Measurements from ENCODE around the gene ARL4A.
A peak's percentile ranks its signal among the peaks of the same experiment; 100 is the strongest.
"Not testable (repeated sequence)": the region's sequence is repeated elsewhere in the genome, so short reads cannot be mapped to it uniquely, and the experiment has no call there.

ARL4A gene

GRCh38 chr7:12686234-12686890, 1.1 kb upstream of the ARL4A start:
- H3K27ac ChIP-seq (ENCODE audit: low read depth, low read length), result peak overlapping the region; percentile 93
- peak overlapping the region; percentile 73 to 93 for H3K4me3 ChIP-seq (ENCODE audit: low read depth in 1 of 2, low read length in 2 of 2)
- peak overlapping the region; percentile 77 to 82 for H3K9ac ChIP-seq (ENCODE audit: low read depth in 1 of 2, low read length in 2 of 2)
- H3K4me1 ChIP-seq (ENCODE audit: control insufficient read depth in 1 of 2, insufficient read depth in 2 of 2, low read length in 2 of 2), result peaks cover 4 to 8% of the 10 kb centered on the region in 2 donors
- H3K36me3 ChIP-seq (ENCODE audit: control insufficient read depth in 1 of 2, insufficient read depth in 2 of 2, low read length in 2 of 2), result no peaks in the 10 kb centered on the region
- no peaks in the 10 kb centered on the region for H3K27me3 ChIP-seq (ENCODE audit: control insufficient read depth in 1 of 2, insufficient read depth in 2 of 2, low read length in 2 of 2)
- H3K9me3 ChIP-seq (ENCODE audit: control insufficient read depth in 1 of 2, low read length in 2 of 2), result no peaks in the 10 kb centered on the region

GRCh38 chr7:12687718-12688171, 312 bp downstream of the ARL4A start:
- H3K4me1 ChIP-seq (ENCODE audit: control insufficient read depth in 1 of 2, insufficient read depth in 2 of 2, low read length in 2 of 2), result peaks cover 4 to 8% of the 10 kb centered on the region in 2 donors
- H3K9me3 ChIP-seq (ENCODE audit: control insufficient read depth in 1 of 2, low read length in 2 of 2), result no peaks in the 10 kb centered on the region
- H3K27me3 ChIP-seq (ENCODE audit: control insufficient read depth in 1 of 2, insufficient read depth in 2 of 2, low read length in 2 of 2), result no peaks in the 10 kb centered on the region
- H3K4me3 ChIP-seq (ENCODE audit: low read depth in 1 of 2, low read length in 2 of 2), result peak overlapping the region; percentile 73 to 93
- H3K9ac ChIP-seq (ENCODE audit: low read depth in 1 of 2, low read length in 2 of 2), result peak overlapping the region; percentile 63 to 94
- H3K36me3 ChIP-seq (ENCODE audit: control insufficient read depth in 1 of 2, insufficient read depth in 2 of 2, low read length in 2 of 2), result no peaks in the 10 kb centered on the region
- peak overlapping the region; percentile 23 for H3K27ac ChIP-seq (ENCODE audit: low read depth, low read length)

GRCh38 chr7:12688485-12689170, 1.2 kb downstream of the ARL4A start:
- H3K27ac ChIP-seq (ENCODE audit: low read depth, low read length); H3K27me3 ChIP-seq (ENCODE audit: control insufficient read depth in 1 of 2, insufficient read depth in 2 of 2, low read length in 2 of 2); H3K9me3 ChIP-seq (ENCODE audit: control insufficient read depth in 1 of 2, low read length in 2 of 2); H3K36me3 ChIP-seq (ENCODE audit: control insufficient read depth in 1 of 2, insufficient read depth in 2 of 2, low read length in 2 of 2); H3K4me1 ChIP-seq (ENCODE audit: control insufficient read depth in 1 of 2, insufficient read depth in 2 of 2, low read length in 2 of 2): not testable (repeated sequence)
- Histone ChIP-seq H3K4me3 (ENCODE audit: low read depth in 1 of 2, low read length in 2 of 2) (peak overlapping the region; percentile 66 to 93), H3K9ac (ENCODE audit: low read depth in 1 of 2, low read length in 2 of 2) (peak overlapping the region; percentile 49 to 94)

- H3K27ac ChIP-seq (ENCODE audit: low read depth, low read length), result no peak overlapping the region
- no peaks in the 10 kb centered on the region for H3K36me3 ChIP-seq (ENCODE audit: control insufficient read depth in 1 of 2, insufficient read depth in 2 of 2, low read length in 2 of 2)
- H3K4me1 ChIP-seq (ENCODE audit: control insufficient read depth in 1 of 2, insufficient read depth in 2 of 2, low read length in 2 of 2), result peaks cover 0 to 8% of the 10 kb centered on the region in 2 donors
- no peaks in the 10 kb centered on the region for H3K9me3 ChIP-seq (ENCODE audit: control insufficient read depth in 1 of 2, low read length in 2 of 2)
- H3K27me3 ChIP-seq (ENCODE audit: control insufficient read depth in 1 of 2, insufficient read depth in 2 of 2, low read length in 2 of 2), result no peaks in the 10 kb centered on the region
- H3K9ac ChIP-seq (ENCODE audit: low read depth in 1 of 2, low read length in 2 of 2), result peak overlapping the region; percentile 49 to 69
- peak overlapping the region; percentile 56 to 66 for H3K4me3 ChIP-seq (ENCODE audit: low read depth in 1 of 2, low read length in 2 of 2)
Observed at GRCh38 chr7:12689451-12689850, 2.0 kb downstream of the ARL4A start.

- H3K4me1 ChIP-seq (ENCODE audit: control insufficient read depth in 1 of 2, insufficient read depth in 2 of 2, low read length in 2 of 2), result peaks cover 0 to 8% of the 10 kb centered on the region in 2 donors
- no peaks in the 10 kb centered on the region for H3K36me3 ChIP-seq (ENCODE audit: control insufficient read depth in 1 of 2, insufficient read depth in 2 of 2, low read length in 2 of 2)
- no peak overlapping the region for H3K27ac ChIP-seq (ENCODE audit: low read depth, low read length)
- H3K4me3 ChIP-seq (ENCODE audit: low read depth in 1 of 2, low read length in 2 of 2), result peak overlapping the region; percentile 56 to 66
- no peaks in the 10 kb centered on the region for H3K9me3 ChIP-seq (ENCODE audit: control insufficient read depth in 1 of 2, low read length in 2 of 2)
- peak overlapping the region; percentile 35 to 69 for H3K9ac ChIP-seq (ENCODE audit: low read depth in 1 of 2, low read length in 2 of 2)
- no peaks in the 10 kb centered on the region for H3K27me3 ChIP-seq (ENCODE audit: control insufficient read depth in 1 of 2, insufficient read depth in 2 of 2, low read length in 2 of 2)
Observed at GRCh38 chr7:12690041-12690878, 2.8 kb downstream of the ARL4A start.

GRCh38 chr7:12691388-12691787, 4.0 kb downstream of the ARL4A start:
- not testable (repeated sequence) for H3K27me3 ChIP-seq (ENCODE audit: control insufficient read depth in 1 of 2, insufficient read depth in 2 of 2, low read length in 2 of 2); H3K36me3 ChIP-seq (ENCODE audit: control insufficient read depth in 1 of 2, insufficient read depth in 2 of 2, low read length in 2 of 2); H3K4me3 ChIP-seq (ENCODE audit: low read depth in 1 of 2, low read length in 2 of 2); H3K9me3 ChIP-seq (ENCODE audit: control insufficient read depth in 1 of 2, low read length in 2 of 2); H3K4me1 ChIP-seq (ENCODE audit: control insufficient read depth in 1 of 2, insufficient read depth in 2 of 2, low read length in 2 of 2); H3K27ac ChIP-seq (ENCODE audit: low read depth, low read length); H3K9ac ChIP-seq (ENCODE audit: low read depth in 1 of 2, low read length in 2 of 2)

- H3K4me3 ChIP-seq (ENCODE audit: low read depth in 1 of 2, low read length in 2 of 2), result no peak overlapping the region
- no peaks in the 10 kb centered on the region for H3K9me3 ChIP-seq (ENCODE audit: control insufficient read depth in 1 of 2, low read length in 2 of 2)
- H3K27me3 ChIP-seq (ENCODE audit: control insufficient read depth in 1 of 2, insufficient read depth in 2 of 2, low read length in 2 of 2), result no peaks in the 10 kb centered on the region
- no peak overlapping the region for H3K9ac ChIP-seq (ENCODE audit: low read depth in 1 of 2, low read length in 2 of 2)
- H3K27ac ChIP-seq (ENCODE audit: low read depth, low read length), result no peak overlapping the region
- H3K36me3 ChIP-seq (ENCODE audit: control insufficient read depth in 1 of 2, insufficient read depth in 2 of 2, low read length in 2 of 2), result no peaks in the 10 kb centered on the region
- peaks cover 3 to 8% of the 10 kb centered on the region in 2 donors for H3K4me1 ChIP-seq (ENCODE audit: control insufficient read depth in 1 of 2, insufficient read depth in 2 of 2, low read length in 2 of 2)
Observed at GRCh38 chr7:12692035-12692434, 4.6 kb downstream of the ARL4A start.

GRCh38 chr7:12692479-12693259, 5.2 kb downstream of the ARL4A start:
- H3K9ac ChIP-seq (ENCODE audit: low read depth in 1 of 2, low read length in 2 of 2), result no peak overlapping the region
- H3K4me3 ChIP-seq (ENCODE audit: low read depth in 1 of 2, low read length in 2 of 2), result no peak overlapping the region
- H3K9me3 ChIP-seq (ENCODE audit: control insufficient read depth in 1 of 2, low read length in 2 of 2), result no peaks in the 10 kb centered on the region
- peaks cover 3 to 8% of the 10 kb centered on the region in 2 donors for H3K4me1 ChIP-seq (ENCODE audit: control insufficient read depth in 1 of 2, insufficient read depth in 2 of 2, low read length in 2 of 2)
- no peaks in the 10 kb centered on the region for H3K36me3 ChIP-seq (ENCODE audit: control insufficient read depth in 1 of 2, insufficient read depth in 2 of 2, low read length in 2 of 2)
- no peaks in the 10 kb centered on the region for H3K27me3 ChIP-seq (ENCODE audit: control insufficient read depth in 1 of 2, insufficient read depth in 2 of 2, low read length in 2 of 2)
- no peak overlapping the region for H3K27ac ChIP-seq (ENCODE audit: low read depth, low read length)

GRCh38 chr7:12694817-12695216, 7.4 kb downstream of the ARL4A start:
- H3K4me1 ChIP-seq (ENCODE audit: control insufficient read depth in 1 of 2, insufficient read depth in 2 of 2, low read length in 2 of 2), result peaks cover 3 to 8% of the 10 kb centered on the region in 2 donors
- H3K27ac ChIP-seq (ENCODE audit: low read depth, low read length), result no peak overlapping the region
- H3K9me3 ChIP-seq (ENCODE audit: control insufficient read depth in 1 of 2, low read length in 2 of 2), result no peaks in the 10 kb centered on the region

More at GRCh38 chr7:12694817-12695216, 7.4 kb downstream of the ARL4A start:
- H3K4me3 ChIP-seq (ENCODE audit: low read depth in 1 of 2, low read length in 2 of 2), result no peak overlapping the region
- no peak overlapping the region for H3K9ac ChIP-seq (ENCODE audit: low read depth in 1 of 2, low read length in 2 of 2)
- no peaks in the 10 kb centered on the region for H3K36me3 ChIP-seq (ENCODE audit: control insufficient read depth in 1 of 2, insufficient read depth in 2 of 2, low read length in 2 of 2)
- H3K27me3 ChIP-seq (ENCODE audit: control insufficient read depth in 1 of 2, insufficient read depth in 2 of 2, low read length in 2 of 2), result no peaks in the 10 kb centered on the region

Measured in duodenal mucosa (tissue), 2 donors.